Measurements from ENCODE around the gene FAIM2. TPM values are rescaled to one million over a fixed set of nuclear protein-coding genes. Genes with fewer than 3 reads are reported as not detected.
"Not testable (repeated sequence)": the region's sequence is repeated elsewhere in the genome, so short reads cannot be mapped to it uniquely, and the experiment has no call there.

Gene FAIM2
- total RNA-seq, 1 experiment from 2014 or later, result not detected

GRCh38 chr12:49865109-49865781, 38.5 kb downstream of the FAIM2 start:
- in situ Hi-C loops (cut with HindIII; ENCODE audit: low pct_unique_long_range_greater_than_20kb, low sequenced_read_pairs), result no loop called here
- no peak for DNase-seq (ENCODE audit: low read depth, low spot score)

GRCh38 chr12:49864798-49865090, 39.0 kb downstream of the FAIM2 start:
- in situ Hi-C loops (cut with HindIII; ENCODE audit: low pct_unique_long_range_greater_than_20kb, low sequenced_read_pairs), result no loop called here
- DNase-seq (ENCODE audit: low read depth, low spot score), result no peak

GRCh38 chr12:49863946-49864797, 39.5 kb downstream of the FAIM2 start:
- DNase-seq (ENCODE audit: low read depth, low spot score), result no peak
- in situ Hi-C loops (cut with HindIII; ENCODE audit: low pct_unique_long_range_greater_than_20kb, low sequenced_read_pairs), result no loop called here

- in situ Hi-C loops (cut with HindIII; ENCODE audit: low pct_unique_long_range_greater_than_20kb, low sequenced_read_pairs); DNase-seq (ENCODE audit: low read depth, low spot score): not testable (repeated sequence)
These were observed 42.8 kb downstream of the FAIM2 start for GRCh38 chr12:49860921-49861320.

GRCh38 chr12:49855890-49856289, 47.8 kb downstream of the FAIM2 start:
- in situ Hi-C loops (cut with HindIII; ENCODE audit: low pct_unique_long_range_greater_than_20kb, low sequenced_read_pairs), result not testable (repeated sequence)

GRCh38 chr12:49854976-49855375, 48.7 kb downstream of the FAIM2 start:
- in situ Hi-C loops (cut with HindIII; ENCODE audit: low pct_unique_long_range_greater_than_20kb, low sequenced_read_pairs), result no loop called here
- no peak for DNase-seq (ENCODE audit: low read depth, low spot score)

More at GRCh38 chr12:49855890-49856289, 47.8 kb downstream of the FAIM2 start:
- DNase-seq (ENCODE audit: low read depth, low spot score), result not testable (repeated sequence)

GRCh38 chr12:49853671-49854070, 50.0 kb downstream of the FAIM2 start:
- in situ Hi-C loops (cut with HindIII; ENCODE audit: low pct_unique_long_range_greater_than_20kb, low sequenced_read_pairs), result no loop called here
- no peak for DNase-seq (ENCODE audit: low read depth, low spot score)

GRCh38 chr12:49847161-49847560, 56.5 kb downstream of the FAIM2 start:
- DNase-seq (ENCODE audit: low read depth, low spot score), result no peak
- in situ Hi-C loops (cut with HindIII; ENCODE audit: low pct_unique_long_range_greater_than_20kb, low sequenced_read_pairs), result no loop called here

- DNase-seq (ENCODE audit: low read depth, low spot score), result no peak
- in situ Hi-C loops (cut with HindIII; ENCODE audit: low pct_unique_long_range_greater_than_20kb, low sequenced_read_pairs), result no loop called here
These were observed 57.7 kb downstream of the FAIM2 start for GRCh38 chr12:49846032-49846431.

GRCh38 chr12:49843876-49844437, 59.7 kb downstream of the FAIM2 start:
- no peak for DNase-seq (ENCODE audit: low read depth, low spot score)
- in situ Hi-C loops (cut with HindIII; ENCODE audit: low pct_unique_long_range_greater_than_20kb, low sequenced_read_pairs), result no loop called here

GRCh38 chr12:49843411-49843810, 60.3 kb downstream of the FAIM2 start:
- no peak for DNase-seq (ENCODE audit: low read depth, low spot score)

GRCh38 chr12:49842519-49843352, 61.0 kb downstream of the FAIM2 start, which contains the start of gene BCDIN3D:
Gene BCDIN3D (minus strand): TSS chr12:49843106. CDS start chr12:49843087, 19 bp downstream.
- in situ Hi-C loops (cut with HindIII; ENCODE audit: low pct_unique_long_range_greater_than_20kb, low sequenced_read_pairs), result no loop called here
- DNase-seq (ENCODE audit: low read depth, low spot score), result peak; percentile 92

More at GRCh38 chr12:49843411-49843810, 60.3 kb downstream of the FAIM2 start:
- in situ Hi-C loops (cut with HindIII; ENCODE audit: low pct_unique_long_range_greater_than_20kb, low sequenced_read_pairs), result no loop called here

- in situ Hi-C loops (cut with HindIII; ENCODE audit: low pct_unique_long_range_greater_than_20kb, low sequenced_read_pairs), result no loop called here
- peak; percentile 79 for DNase-seq (ENCODE audit: low read depth, low spot score)
These were observed 64.6 kb downstream of the FAIM2 start for GRCh38 chr12:49838973-49839633.

- peak; percentile 57 for DNase-seq (ENCODE audit: low read depth, low spot score)
- in situ Hi-C loops (cut with HindIII; ENCODE audit: low pct_unique_long_range_greater_than_20kb, low sequenced_read_pairs), result no loop called here
These were observed 70.8 kb downstream of the FAIM2 start for GRCh38 chr12:49832836-49833421.

GRCh38 chr12:49831717-49832116, 72.0 kb downstream of the FAIM2 start:
- DNase-seq (ENCODE audit: low read depth, low spot score), result no peak
- in situ Hi-C loops (cut with HindIII; ENCODE audit: low pct_unique_long_range_greater_than_20kb, low sequenced_read_pairs), result no loop called here

GRCh38 chr12:49828133-49829091, 75.3 kb downstream of the FAIM2 start, which contains the start of gene NCKAP5L:
Gene NCKAP5L (minus strand): TSS chr12:49828413. CDS start chr12:49804044, 24,369 bp downstream.
- peak; percentile 96 for DNase-seq (ENCODE audit: low read depth, low spot score)
- in situ Hi-C loops (cut with HindIII; ENCODE audit: low pct_unique_long_range_greater_than_20kb, low sequenced_read_pairs), result no loop called here

All from SK-MEL-5 (cell line).